SK-N-SH (cell line): Measurements from ENCODE around the gene RAMP3. TPM values are rescaled to one million over a fixed set of nuclear protein-coding genes. Genes with fewer than 3 reads are reported as not detected.

Experiments used
- CTCF ChIA-PET: fragments of 300-600, 350-600 bp; formaldehyde crosslinking; extraction: SDS; loops from one replicate; lab custom pipeline; 2021; lab: Yijun Ruan, JAX
- POLR2A ChIA-PET: fragments of 350-600 bp; sonication (Branson Sonifier 250); formaldehyde crosslinking; extraction: SDS; loops from one replicate; lab custom pipeline; 2020; ENCODE audit warnings: antibody characterized with exemption, inconsistent platforms; lab: Yijun Ruan, JAX
- DNase-seq: peaks from one replicate; pipeline ENCODE4 v3.0.0; 2012
- H2AFZ ChIP-seq: fragments of 200-600 bp; sonication (generic); 2 replicates; pipeline ENCODE4 v1.8.1; 2016; ENCODE audit warnings: antibody characterized with exemption, mild to moderate bottlenecking, low read depth
- H3F3A ChIP-seq: fragments of 200-600 bp; sonication (generic); replicated peaks from 2 replicates; pipeline ENCODE3; 2016; ENCODE audit warnings: antibody characterized with exemption, mild to moderate bottlenecking; ENCODE audit not compliant: insufficient read depth
- H3K27ac ChIP-seq, 2 experiments: fragments of 200-500 bp in 1 of 2; fragments of 200-600 bp in 1 of 2; sonication (Bioruptor generic) in 1 of 2; sonication (generic), shearing (Covaris generic) in 1 of 2; 2 replicates each; pipeline versions ENCODE4 v1.5.1 to v1.6.1; 2014 to 2016; ENCODE audit warnings: low read depth in 2 of 2, inconsistent platforms in 1 of 2, low read length in 1 of 2, mild to moderate bottlenecking in 1 of 2, mixed read lengths in 1 of 2
- H3K27me3 ChIP-seq: fragments of 200-600 bp; sonication (generic), shearing (Covaris generic); 2 replicates; pipeline ENCODE4 v1.6.1; 2016; ENCODE audit warnings: mixed run types; ENCODE audit not compliant: insufficient read depth
- H3K36me3 ChIP-seq, 2 experiments: fragments of 200-500 bp in 1 of 2; fragments of 200-600 bp in 1 of 2; sonication (Bioruptor generic) in 1 of 2; sonication (generic) in 1 of 2; replicated peaks in 1 of 2; 2 replicates each; pipeline versions ENCODE3 to v1.5.1; 2014 to 2016; ENCODE audit warnings: low read length in 1 of 2, mild to moderate bottlenecking in 1 of 2; ENCODE audit not compliant: insufficient read depth in 2 of 2, control insufficient read depth in 1 of 2
- H3K4me1 ChIP-seq, 2 experiments: fragments of 200-500 bp in 1 of 2; fragments of 200-600 bp in 1 of 2; sonication (Bioruptor generic) in 1 of 2; sonication (generic), shearing (Covaris generic) in 1 of 2; 2 replicates each; pipeline versions ENCODE4 v1.5.1 to v1.6.1; 2014 to 2016; ENCODE audit warnings: low read depth in 1 of 2, low read length in 1 of 2, mixed run types in 1 of 2; ENCODE audit not compliant: insufficient read depth in 2 of 2, control insufficient read depth in 1 of 2
- H3K4me2 ChIP-seq: fragments of 200-600 bp; sonication (generic), shearing (Covaris generic); 2 replicates; pipeline ENCODE4 v1.6.1; 2017; ENCODE audit warnings: mixed run types
- H3K4me3 ChIP-seq, 2 experiments: fragments of 200-500 bp in 1 of 2; fragments of 200-600 bp in 1 of 2; sonication (Bioruptor generic) in 1 of 2; sonication (generic), shearing (Covaris generic) in 1 of 2; 2 replicates each; pipeline versions ENCODE4 v1.5.1 to v1.8.1; 2014 to 2016; ENCODE audit warnings: low read depth in 2 of 2, inconsistent platforms in 1 of 2, low read length in 1 of 2, mild to moderate bottlenecking in 1 of 2, mixed read lengths in 1 of 2, moderate library complexity in 1 of 2
- H3K79me2 ChIP-seq: fragments of 200-600 bp; sonication (generic); 2 replicates; pipeline ENCODE4 v1.8.1; 2017; ENCODE audit warnings: mild to moderate bottlenecking; ENCODE audit not compliant: insufficient read depth
- H3K9ac ChIP-seq: fragments of 200-600 bp; sonication (generic); 2 replicates; pipeline ENCODE4 v1.6.1; 2017; ENCODE audit warnings: mixed run types
- H3K9me2 ChIP-seq: fragments of 200-600 bp; sonication (generic); 2 replicates; pipeline ENCODE4 v1.6.1; 2017; ENCODE audit warnings: mixed run types
- H3K9me3 ChIP-seq: fragments of 200-600 bp; sonication (generic); 2 replicates; pipeline ENCODE4 v1.6.1; 2017; ENCODE audit warnings: mixed run types, mild to moderate bottlenecking, moderate library complexity
- H4K20me1 ChIP-seq: fragments of 200-600 bp; sonication (generic); 2 replicates; pipeline ENCODE4 v1.6.1; 2017; ENCODE audit warnings: mild to moderate bottlenecking, mixed run types; ENCODE audit not compliant: insufficient read depth
- ELF1 ChIP-seq: IDR thresholded peaks from 2 replicates; pipeline ENCODE4 v1.4.0; 2012
- EP300 ChIP-seq, 2 experiments: IDR thresholded peaks; 2 replicates each; pipeline versions ENCODE4 v1.4.0 to v1.6.1; 2012; ENCODE audit warnings: borderline replicate concordance in 1 of 2, low read depth in 1 of 2, low read length in 1 of 2
- EZH2phosphoT487 ChIP-seq: fragments of 200-600 bp; sonication (generic); IDR thresholded peaks from 2 replicates; pipeline ENCODE4 v1.6.1; 2017; ENCODE audit warnings: low read depth, mixed run types, mild to moderate bottlenecking, antibody characterized with exemption, moderate library complexity, borderline replicate concordance
- FOSL2 ChIP-seq: IDR thresholded peaks from 2 replicates; pipeline ENCODE4 v1.4.0; 2012; ENCODE audit warnings: low read depth, mild to moderate bottlenecking, moderate library complexity, borderline replicate concordance
- FOXJ3 ChIP-seq: sonication (generic); formaldehyde crosslinking; IDR thresholded peaks from 2 replicates; pipeline ENCODE4 v1.5.1; 2020; ENCODE audit warnings: mild to moderate bottlenecking, missing genetic modification reagents
- FOXM1 ChIP-seq: IDR thresholded peaks from 2 replicates; pipeline ENCODE4 v1.4.0; 2012; ENCODE audit warnings: low read depth, mild to moderate bottlenecking
- GABPA ChIP-seq: IDR thresholded peaks from 2 replicates; pipeline ENCODE4 v1.4.0; 2012; ENCODE audit warnings: low read depth, mild to moderate bottlenecking
- GATA2 ChIP-seq: sonication (generic); formaldehyde crosslinking; IDR thresholded peaks from 2 replicates; pipeline ENCODE4 v1.5.0; 2020; ENCODE audit warnings: mild to moderate bottlenecking, missing genetic modification reagents
- JUND ChIP-seq: IDR thresholded peaks from 2 replicates; pipeline ENCODE4 v1.4.0; 2012
- MAX ChIP-seq: IDR thresholded peaks from 2 replicates; pipeline ENCODE4 v1.4.0; 2012; ENCODE audit warnings: low read depth
- NFIC ChIP-seq: IDR thresholded peaks from 2 replicates; pipeline ENCODE4 v1.4.0; 2012; ENCODE audit warnings: borderline replicate concordance
- PBX3 ChIP-seq: IDR thresholded peaks from 2 replicates; pipeline ENCODE4; 2012
- RAD21 ChIP-seq: IDR thresholded peaks from 2 replicates; pipeline ENCODE4 v1.6.1; 2012; ENCODE audit warnings: mild to moderate bottlenecking, low read length
- RCOR1 ChIP-seq: fragments of 150-350 bp; IDR thresholded peaks from 2 replicates; pipeline ENCODE4 v1.6.1; 2017; ENCODE audit warnings: antibody characterized with exemption, low read length
- REST ChIP-seq: IDR thresholded peaks from 2 replicates; pipeline ENCODE4 v1.6.1; 2012; ENCODE audit warnings: mild to moderate bottlenecking, low read depth, low read length, moderate library complexity
- RFX5 ChIP-seq: IDR thresholded peaks from 2 replicates; pipeline ENCODE4 v1.6.1; 2012; ENCODE audit warnings: mild to moderate bottlenecking, improper control_type of control experiment, low read length
- RXRA ChIP-seq: IDR thresholded peaks from 2 replicates; pipeline ENCODE4 v1.4.0; 2012; ENCODE audit warnings: low read depth, mild to moderate bottlenecking, borderline replicate concordance
- SMC3 ChIP-seq: IDR thresholded peaks from 2 replicates; pipeline ENCODE4 v1.6.1; 2012; ENCODE audit warnings: low read depth, low read length, improper control_type of control experiment
- TCF12 ChIP-seq: IDR thresholded peaks from 2 replicates; pipeline ENCODE4 v1.4.0; 2012
- YY1 ChIP-seq: IDR thresholded peaks from 2 replicates; pipeline ENCODE4 v1.4.0; 2012; ENCODE audit warnings: low read depth, mild to moderate bottlenecking
- WGBS: methylation state at CpG from one replicate; pipeline ENCODE4 v1.1.6; 2017; ENCODE audit warnings: low lambda C conversion rate; 5-methylcytosine and 5-hydroxymethylcytosine counted together
- polyA plus RNA-seq, 3 experiments: library from polyadenylated mRNA; depleted of rRNA; stranded (reverse); fragments of >200 nt; gene quantifications; 2 replicates each; pipeline ENCODE4 v1.2.3, GENCODE V29; 2012

RAMP3 gene
- polyA plus RNA-seq, 1 of the 3 experiments (the other 2 are of a cell fraction) = not detected

- 22% methylated on average over 4 of the region's 4 CpGs for WGBS
Observed at GRCh38 chr7:45211066-45211465, 53.5 kb downstream of the RAMP3 start.

GRCh38 chr7:45211958-45212357 is 54.4 kb downstream of the RAMP3 start:
- Histone ChIP-seq H3F3A (no peaks in the 10 kb centered on the region), H3K79me2 (no peaks in the 10 kb centered on the region), H3K9me2 (no peaks in the 10 kb centered on the region), H3K9me3 (no peaks in the 10 kb centered on the region), H2AFZ (no peak overlapping the region), H3K36me3 (no peaks in the 10 kb centered on the region), H4K20me1 (no peaks in the 10 kb centered on the region), H3K4me1 (peaks cover 0 to 18% of the 10 kb centered on the region in 2 experiments; a peak in 1 of 4 replicates), H3K27ac (no peak overlapping the region), H3K27me3 (peaks cover 51% of the 10 kb centered on the region)
- CTCF ChIA-PET = interaction anchor here (1.1 kb wide), 1 partner anchor 9 kb away, joined by 3 read pairs; no protein-coding TSS in a partner anchor
- TF ChIP-seq REST (no peak), GATA2 (CRISPR knock-in tag) (no peak), TCF12 (no peak), SMC3 (no peak)
- TF ChIP-seq, all 33 proteins: peak for 0
- POLR2A ChIA-PET = no interaction called here
- Histone ChIP-seq H3K9ac (no peak overlapping the region), H3K4me3 (no peak overlapping the region), H3K4me2 (no peak overlapping the region)
- 41% methylated on average over 2 of the region's 2 CpGs for WGBS
- no peak for DNase-seq

More at GRCh38 chr7:45211066-45211465, 53.5 kb downstream of the RAMP3 start:
- Histone ChIP-seq H3K9me3 (no peaks in the 10 kb centered on the region), H3F3A (no peaks in the 10 kb centered on the region), H3K27me3 (peaks cover 59% of the 10 kb centered on the region), H3K9me2 (no peaks in the 10 kb centered on the region), H3K4me3 (no peak overlapping the region), H3K27ac (no peak overlapping the region), H3K36me3 (no peaks in the 10 kb centered on the region), H3K79me2 (no peaks in the 10 kb centered on the region), H3K9ac (no peak overlapping the region), H4K20me1 (no peaks in the 10 kb centered on the region), H3K4me2 (no peak overlapping the region), H3K4me1 (peaks cover 0 to 9% of the 10 kb centered on the region in 2 experiments; a peak in 1 of 4 replicates), H2AFZ (no peak overlapping the region)
- POLR2A ChIA-PET = no interaction called here
- CTCF ChIA-PET = interaction anchor here (1.1 to 1.6 kb wide), 3 partner anchors 10 to 643 kb away, joined by 3 to 4 read pairs (median 3); no protein-coding TSS in a partner anchor
- TF ChIP-seq TCF12 = no peak
- TF ChIP-seq YY1 = no peak
- no peak for TF ChIP-seq RXRA
- TF ChIP-seq, all 33 proteins: peak for 0
- no peak for DNase-seq

- CTCF ChIA-PET = no interaction called here
- TF ChIP-seq RAD21 (no peak), PBX3 (no peak), EZH2phosphoT487 (no peak), FOXM1 (no peak), TCF12 (no peak), NFIC (no peak), RFX5 (no peak), FOXJ3 (CRISPR knock-in tag) (no peak), ELF1 (no peak), JUND (no peak), FOSL2 (no peak), EP300 (IDR thresholded peaks at IDR 0.05; ENCODE audit: borderline replicate concordance in 1 of 2, low read depth in 1 of 2, low read length in 1 of 2) (no peak), MAX (no peak), SMC3 (no peak), YY1 (no peak), GABPA (no peak), RCOR1 (no peak)
Observed at GRCh38 chr7:45212606-45213005, 55.0 kb downstream of the RAMP3 start.

More at GRCh38 chr7:45212606-45213005, 55.0 kb downstream of the RAMP3 start:
- Histone ChIP-seq H3K27ac (no peak overlapping the region), H3K9ac (no peak overlapping the region), H3K79me2 (no peaks in the 10 kb centered on the region), H3K9me2 (no peaks in the 10 kb centered on the region), H3K4me2 (no peak overlapping the region), H3F3A (no peaks in the 10 kb centered on the region), H4K20me1 (no peaks in the 10 kb centered on the region), H3K4me1 (peaks cover 0 to 19% of the 10 kb centered on the region in 2 experiments; a peak in 1 of 4 replicates), H2AFZ (no peak overlapping the region), H3K36me3 (no peaks in the 10 kb centered on the region), H3K4me3 (no peak overlapping the region), H3K9me3 (no peaks in the 10 kb centered on the region), H3K27me3 (peaks cover 45% of the 10 kb centered on the region)
- WGBS = 44% methylated on average over 5 of the region's 5 CpGs
- POLR2A ChIA-PET = no interaction called here
- DNase-seq = no peak
